ENCODE measurements around the gene TBPL1. TPM values are rescaled to one million over a fixed set of nuclear protein-coding genes. Genes with fewer than 3 reads are reported as not detected.

The TBPL1 gene
- total RNA-seq, 4 donors from 2014 or later = 10.1 to 19.1 (median 13.7) TPM

DNA sequence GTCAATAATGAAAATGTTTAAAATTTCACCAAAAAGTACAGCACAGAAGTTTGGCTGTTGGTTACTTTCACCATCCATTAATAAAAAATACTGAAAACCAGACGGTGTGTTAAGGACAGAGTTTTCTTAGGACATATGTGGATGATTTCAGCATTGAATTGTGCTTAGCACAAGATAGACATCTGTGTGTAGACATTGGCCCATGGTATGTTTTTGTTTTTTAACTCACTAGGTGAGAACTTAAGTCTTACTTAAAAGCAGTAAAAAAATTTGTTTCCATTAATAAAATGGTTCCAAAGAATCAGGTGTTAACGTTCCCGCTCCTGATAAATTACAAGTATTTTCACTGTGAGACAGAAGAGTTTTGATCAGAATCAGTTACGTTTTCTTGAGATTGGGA is 4.2 kb downstream of the TBPL1 start:
- TF ChIP-seq EP300 (IDR thresholded peaks at IDR 0.05) (no peak), POLR2A (IDR thresholded peaks at IDR 0.05) (no peak), POLR2AphosphoS5 (IDR thresholded peaks at IDR 0.05) (no peak)
- TF ChIP-seq, protein P1, sequence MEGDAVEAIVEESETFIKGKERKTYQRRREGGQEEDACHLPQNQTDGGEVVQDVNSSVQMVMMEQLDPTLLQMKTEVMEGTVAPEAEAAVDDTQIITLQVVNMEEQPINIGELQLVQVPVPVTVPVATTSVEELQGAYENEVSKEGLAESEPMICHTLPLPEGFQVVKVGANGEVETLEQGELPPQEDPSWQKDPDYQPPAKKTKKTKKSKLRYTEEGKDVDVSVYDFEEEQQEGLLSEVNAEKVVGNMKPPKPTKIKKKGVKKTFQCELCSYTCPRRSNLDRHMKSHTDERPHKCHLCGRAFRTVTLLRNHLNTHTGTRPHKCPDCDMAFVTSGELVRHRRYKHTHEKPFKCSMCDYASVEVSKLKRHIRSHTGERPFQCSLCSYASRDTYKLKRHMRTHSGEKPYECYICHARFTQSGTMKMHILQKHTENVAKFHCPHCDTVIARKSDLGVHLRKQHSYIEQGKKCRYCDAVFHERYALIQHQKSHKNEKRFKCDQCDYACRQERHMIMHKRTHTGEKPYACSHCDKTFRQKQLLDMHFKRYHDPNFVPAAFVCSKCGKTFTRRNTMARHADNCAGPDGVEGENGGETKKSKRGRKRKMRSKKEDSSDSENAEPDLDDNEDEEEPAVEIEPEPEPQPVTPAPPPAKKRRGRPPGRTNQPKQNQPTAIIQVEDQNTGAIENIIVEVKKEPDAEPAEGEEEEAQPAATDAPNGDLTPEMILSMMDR (IDR thresholded peaks at IDR 0.05) = no peak
- ATAC-seq = no peak
- H3K4me3 ChIP-seq = no peak overlapping the region
- no peaks in the 10 kb centered on the region for H3K9me3 ChIP-seq
- peaks cover 8 to 47% (median 20%) of the 10 kb centered on the region in 3 donors for H3K4me1 ChIP-seq
- H3K27ac ChIP-seq = no peak overlapping the region
- H3K27me3 ChIP-seq = no peaks in the 10 kb centered on the region
- WGBS, 2 donors (ENCODE audit: low coverage in 1 of 2) = 88 to 89% methylated on average over 4 of the region's 4 CpGs
- H3K36me3 ChIP-seq = no peaks in the 10 kb centered on the region

DNA sequence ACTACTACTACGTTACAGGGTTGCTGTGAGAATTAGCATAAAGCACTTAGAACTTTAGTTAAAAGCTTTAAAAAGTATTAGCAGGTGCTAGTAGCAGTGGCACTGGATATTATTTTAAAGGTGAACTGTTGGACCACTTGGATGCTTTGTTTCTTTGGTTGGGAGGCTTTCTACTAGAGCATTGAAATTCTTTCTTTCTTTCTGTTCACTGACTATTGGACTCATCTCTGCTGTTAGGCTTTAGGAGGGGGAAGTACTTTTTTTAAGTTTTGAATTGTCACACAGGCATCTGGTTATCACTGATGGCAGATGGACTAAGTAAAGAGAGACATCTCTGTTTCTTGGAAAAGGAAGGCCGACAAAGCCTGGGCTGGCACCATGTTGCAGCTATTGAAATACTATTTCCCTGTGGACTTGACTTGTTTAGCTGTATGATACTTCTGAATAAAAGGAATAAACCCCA is 4.8 kb downstream of the TBPL1 start:
- ATAC-seq = no peak
- Histone ChIP-seq H3K27me3 (no peaks in the 10 kb centered on the region), H3K27ac (no peak overlapping the region), H3K4me1 (peaks cover 8 to 47% (median 20%) of the 10 kb centered on the region in 3 donors), H3K4me3 (no peak overlapping the region), H3K36me3 (no peaks in the 10 kb centered on the region), H3K9me3 (no peaks in the 10 kb centered on the region)
- TF ChIP-seq POLR2A (IDR thresholded peaks at IDR 0.05) (no peak), EP300 (IDR thresholded peaks at IDR 0.05) (no peak), POLR2AphosphoS5 (IDR thresholded peaks at IDR 0.05) (no peak)
- TF ChIP-seq, protein P1 (IDR thresholded peaks at IDR 0.05) = no peak
- WGBS, 2 donors (ENCODE audit: low coverage in 1 of 2) = 76 to 81% methylated on average over 2 of the region's 2 CpGs

DNA sequence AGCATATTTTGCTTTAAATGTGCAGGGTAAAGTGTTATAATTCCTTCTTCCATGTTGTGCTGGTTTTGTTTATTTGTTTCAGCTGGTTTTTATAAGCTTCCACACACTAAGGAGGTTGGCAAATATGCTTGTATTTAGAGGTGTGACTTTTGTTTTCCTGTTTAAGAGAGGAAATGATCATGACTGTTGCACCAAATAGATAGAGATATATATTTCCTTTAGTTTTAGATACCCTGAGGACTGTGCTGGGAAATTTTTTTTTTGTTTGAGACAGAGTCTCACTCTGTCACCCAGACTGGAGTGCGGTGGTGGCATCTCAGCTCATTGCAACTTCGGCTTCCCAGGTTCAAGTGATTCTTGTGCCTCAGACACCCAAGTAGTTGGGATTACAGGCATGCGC is 5.8 kb downstream of the TBPL1 start:
- WGBS, 2 donors (ENCODE audit: low coverage in 1 of 2) = 86 to 100% methylated on average over 3 of the region's 3 CpGs
- H3K27ac ChIP-seq = no peak overlapping the region

DNA sequence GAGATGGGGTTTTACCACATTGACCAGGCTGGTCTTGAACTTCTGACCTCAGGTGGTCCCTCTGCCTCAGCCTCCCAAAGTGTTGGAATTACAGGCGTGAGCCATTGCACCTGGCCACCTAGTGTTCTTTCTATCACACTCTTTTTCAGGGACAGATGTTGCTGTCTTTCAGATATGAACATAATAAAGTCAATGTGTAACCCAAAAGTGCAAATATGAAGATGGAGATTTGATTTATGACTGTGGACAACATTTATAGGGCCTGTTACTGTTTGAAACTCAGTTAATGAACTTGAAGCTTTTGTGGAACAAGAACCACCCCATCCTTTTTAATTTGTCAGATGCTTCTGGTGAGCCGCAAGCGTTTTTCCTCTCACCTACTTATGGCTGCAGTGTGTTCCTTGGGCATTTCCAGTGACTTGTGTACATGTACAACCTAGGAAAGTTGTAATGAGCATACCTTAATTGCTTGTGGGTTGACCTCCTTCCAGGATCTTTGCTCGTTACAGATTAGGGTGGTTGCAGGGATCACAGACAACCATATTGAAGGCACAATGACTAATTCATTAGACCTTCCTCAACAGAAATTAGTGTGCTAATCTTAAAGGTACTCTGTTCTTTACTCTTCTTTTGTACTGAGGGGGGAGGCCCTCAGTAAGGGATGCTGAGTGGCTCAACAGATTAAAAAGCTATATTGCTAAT is 6.8 kb downstream of the TBPL1 start:
- WGBS, 2 donors (ENCODE audit: low coverage in 1 of 2) = 87 to 96% methylated on average over 3 of the region's 4 CpGs
- Histone ChIP-seq H3K27ac (no peak overlapping the region), H3K4me3 (no peak overlapping the region), H3K36me3 (no peaks in the 10 kb centered on the region), H3K9me3 (no peaks in the 10 kb centered on the region), H3K4me1 (peaks cover 2 to 35% (median 9%) of the 10 kb centered on the region in 3 donors), H3K27me3 (no peaks in the 10 kb centered on the region)
- TF ChIP-seq, protein P1 (IDR thresholded peaks at IDR 0.05) = no peak
- TF ChIP-seq POLR2A (IDR thresholded peaks at IDR 0.05) (no peak), POLR2AphosphoS5 (IDR thresholded peaks at IDR 0.05) (no peak), EP300 (IDR thresholded peaks at IDR 0.05) (no peak)
- no peak for ATAC-seq

More for the DNA sequence above, 5.8 kb downstream of the TBPL1 start:
- peaks cover 8 to 46% (median 20%) of the 10 kb centered on the region in 3 donors for H3K4me1 ChIP-seq
- TF ChIP-seq POLR2AphosphoS5 (IDR thresholded peaks at IDR 0.05) = no peak
- TF ChIP-seq, protein P1 (IDR thresholded peaks at IDR 0.05) = no peak
- TF ChIP-seq EP300 (IDR thresholded peaks at IDR 0.05) = no peak
- no peak for TF ChIP-seq POLR2A (IDR thresholded peaks at IDR 0.05)
- H3K9me3 ChIP-seq = no peaks in the 10 kb centered on the region
- ATAC-seq = no peak
- H3K4me3 ChIP-seq = no peak overlapping the region
- no peaks in the 10 kb centered on the region for H3K27me3 ChIP-seq
- H3K36me3 ChIP-seq = no peaks in the 10 kb centered on the region

DNA sequence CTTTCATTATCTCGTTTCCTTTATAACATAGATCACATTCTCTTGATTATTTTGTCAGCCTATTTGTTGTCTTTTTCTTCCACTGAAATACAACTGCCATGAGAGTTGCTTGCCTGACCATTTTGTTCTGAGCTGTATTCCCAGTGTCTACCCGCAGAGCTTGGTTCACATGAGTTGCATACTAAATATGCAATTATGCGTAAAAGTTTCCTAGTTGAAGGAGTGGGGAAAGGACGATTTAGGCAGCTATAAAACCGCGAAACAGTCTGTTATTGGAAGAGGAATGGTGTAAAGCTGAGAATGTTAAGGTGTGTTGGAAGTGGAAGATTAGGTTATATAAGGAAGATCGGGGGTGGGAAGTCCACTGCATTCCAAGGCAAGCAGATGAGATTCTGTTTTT is 8.8 kb downstream of the TBPL1 start:
- Histone ChIP-seq H3K4me3 (no peak overlapping the region), H3K9me3 (no peaks in the 10 kb centered on the region), H3K27me3 (no peaks in the 10 kb centered on the region), H3K27ac (no peak overlapping the region), H3K4me1 (peaks cover 0 to 28% (median 3%) of the 10 kb centered on the region in 3 donors), H3K36me3 (no peaks in the 10 kb centered on the region)
- no peak for ATAC-seq
- no peak for TF ChIP-seq POLR2AphosphoS5 (IDR thresholded peaks at IDR 0.05)
- TF ChIP-seq, protein P1 (IDR thresholded peaks at IDR 0.05) = no peak
- TF ChIP-seq POLR2A (IDR thresholded peaks at IDR 0.05) = no peak
- no peak for TF ChIP-seq EP300 (IDR thresholded peaks at IDR 0.05)
- WGBS, 2 donors (ENCODE audit: low coverage in 1 of 2) = 93 to 95% methylated on average over 5 to 7 of the region's 7 CpGs
